ENCODE measurements around the gene FAM53B. TPM values are rescaled to one million over a fixed set of nuclear protein-coding genes. Genes with fewer than 3 reads are reported as not detected.

FAM53B gene
- total RNA-seq, 1 donor from 2014 or later: 35.1 TPM

- no peak for DNase-seq
Observed at GRCh38 chr10:124660404-124661125, 83.6 kb downstream of the FAM53B start.

- no peak for DNase-seq
Observed at GRCh38 chr10:124659380-124659779, 84.8 kb downstream of the FAM53B start.

GRCh38 chr10:124658591-124659242 lies 85.5 kb downstream of the FAM53B start:
- DNase-seq: no peak

- peak; percentile 27 for DNase-seq
Observed at GRCh38 chr10:124657806-124658205, 86.4 kb downstream of the FAM53B start.

- DNase-seq: no peak
Observed at GRCh38 chr10:124656541-124656940, 87.6 kb downstream of the FAM53B start.

- no peak for DNase-seq
Observed at GRCh38 chr10:124656113-124656490, 88.1 kb downstream of the FAM53B start.

GRCh38 chr10:124655191-124656112 lies 88.7 kb downstream of the FAM53B start:
- no peak for DNase-seq

- no peak for DNase-seq
Observed at GRCh38 chr10:124654686-124655085, 89.5 kb downstream of the FAM53B start.

- no peak for DNase-seq
Observed at GRCh38 chr10:124653811-124654651, 90.1 kb downstream of the FAM53B start.

- no peak for DNase-seq
Observed at GRCh38 chr10:124653311-124653710, 90.9 kb downstream of the FAM53B start.

- DNase-seq: no peak
Observed at GRCh38 chr10:124652701-124653100, 91.5 kb downstream of the FAM53B start.

- no peak for DNase-seq
Observed at GRCh38 chr10:124652200-124652599, 92.0 kb downstream of the FAM53B start.

GRCh38 chr10:124651402-124651891 lies 92.7 kb downstream of the FAM53B start:
- no peak for DNase-seq

- no peak for DNase-seq
Observed at GRCh38 chr10:124650820-124651401, 93.3 kb downstream of the FAM53B start.

- no peak for DNase-seq
Observed at GRCh38 chr10:124650263-124650662, 93.9 kb downstream of the FAM53B start.

GRCh38 chr10:124649214-124649613 lies 95.0 kb downstream of the FAM53B start:
- DNase-seq: peak; percentile 34

GRCh38 chr10:124648738-124649137 lies 95.4 kb downstream of the FAM53B start:
- DNase-seq: peak; percentile 71

GRCh38 chr10:124648131-124648475 lies 96.1 kb downstream of the FAM53B start:
- no peak for DNase-seq

- no peak for DNase-seq
Observed at GRCh38 chr10:124647421-124648130, 96.6 kb downstream of the FAM53B start.

GRCh38 chr10:124646483-124647352 lies 97.5 kb downstream of the FAM53B start:
- no peak for DNase-seq
